HUES64 (cell line): Measurements from ENCODE around the gene ACSM3.
A peak's percentile ranks its signal among the peaks of the same experiment; 100 is the strongest.

ENCODE experiments used
- H3K27ac ChIP-seq: 2 replicates; pipeline ENCODE4 v1.7.0; 2013; ENCODE audit warnings: low read depth, low read length, inconsistent platforms
- H3K27me3 ChIP-seq: 2 replicates; pipeline ENCODE4 v1.6.1; 2013; ENCODE audit warnings: mild to moderate bottlenecking, low read length; ENCODE audit not compliant: insufficient read depth
- H3K36me3 ChIP-seq: 2 replicates; pipeline ENCODE4 v1.6.1; 2013; ENCODE audit warnings: mild to moderate bottlenecking, low read length; ENCODE audit not compliant: insufficient read depth
- H3K4me1 ChIP-seq: 2 replicates; pipeline ENCODE4 v1.6.1; 2013; ENCODE audit warnings: mild to moderate bottlenecking, low read length, moderate library complexity; ENCODE audit not compliant: insufficient read depth
- H3K4me3 ChIP-seq: 2 replicates; pipeline ENCODE4 v1.5.1; 2013; ENCODE audit warnings: mild to moderate bottlenecking, low read length, moderate library complexity
- H3K9ac ChIP-seq: 2 replicates; pipeline ENCODE4 v1.6.1; 2013; ENCODE audit warnings: mild to moderate bottlenecking, low read depth, low read length
- H3K9me3 ChIP-seq: 2 replicates; pipeline ENCODE4 v1.6.1; 2013; ENCODE audit warnings: low read depth, low read length; ENCODE audit not compliant: insufficient read depth
- WGBS: fragments of 150-250, 120-280 bp; methylation state at CpG from one replicate; pipeline ENCODE4 v1.1.7; 2013; ENCODE audit warnings: missing lambda C conversion rate; 5-methylcytosine and 5-hydroxymethylcytosine counted together

The ACSM3 gene

GRCh38 chr16:20740901-20741521 is 22.8 kb upstream of the ACSM3 start:
- WGBS = 1% methylated on average over 36 of the region's 36 CpGs

GRCh38 chr16:20741554-20742285 is 22.1 kb upstream of the ACSM3 start, which contains the start of gene THUMPD1:
THUMPD1 (minus strand) TSS chr16:20741818; CDS start chr16:20741739, 79 bp downstream.
- Histone ChIP-seq H3K4me1 (peaks cover 8% of the 10 kb centered on the region; the same call in 1 of the 2 replicates), H3K9ac (peak within 1 kb of the TSS; percentile 96), H3K27ac (peak within 1 kb of the TSS; percentile 95), H3K27me3 (no peaks in the 10 kb centered on the region), H3K36me3 (peaks cover 27% of the 10 kb centered on the region), H3K4me3 (peak within 1 kb of the TSS; percentile 100), H3K9me3 (no peaks in the 10 kb centered on the region)
- 5% methylated on average over 42 of the region's 42 CpGs for WGBS

More at GRCh38 chr16:20740901-20741521, 22.8 kb upstream of the ACSM3 start:
- Histone ChIP-seq H3K27ac (peak overlapping the region; percentile 95; the same call in 1 of the 2 replicates), H3K9ac (peak overlapping the region; percentile 96), H3K27me3 (no peaks in the 10 kb centered on the region), H3K4me3 (peak overlapping the region; percentile 100), H3K36me3 (peaks cover 34% of the 10 kb centered on the region), H3K9me3 (no peaks in the 10 kb centered on the region), H3K4me1 (peaks cover 8% of the 10 kb centered on the region; the same call in 1 of the 2 replicates)

GRCh38 chr16:20743591-20743990 is 20.2 kb upstream of the ACSM3 start:
- H3K36me3 ChIP-seq = peaks cover 8% of the 10 kb centered on the region
- H3K9me3 ChIP-seq = peaks cover 13% of the 10 kb centered on the region; the same call in 1 of the 2 replicates
- H3K27me3 ChIP-seq = no peaks in the 10 kb centered on the region
- no peak overlapping the region for H3K27ac ChIP-seq
- H3K4me1 ChIP-seq = peaks cover 8% of the 10 kb centered on the region; the same call in 1 of the 2 replicates
- H3K4me3 ChIP-seq = no peak overlapping the region
- H3K9ac ChIP-seq = no peak overlapping the region

GRCh38 chr16:20744922-20745440 is 18.8 kb upstream of the ACSM3 start:
- H3K27me3 ChIP-seq = no peaks in the 10 kb centered on the region
- H3K4me3 ChIP-seq = no peak overlapping the region
- peaks cover 8% of the 10 kb centered on the region; the same call in 1 of the 2 replicates for H3K4me1 ChIP-seq
- H3K27ac ChIP-seq = no peak overlapping the region
- peaks cover 13% of the 10 kb centered on the region; the same call in 1 of the 2 replicates for H3K9me3 ChIP-seq
- no peak overlapping the region for H3K9ac ChIP-seq
- 89% methylated on average over 7 of the region's 7 CpGs for WGBS
- H3K36me3 ChIP-seq = 0 out of 2 replicates have a peak, but pooled peaks cover under 1% of the 10 kb centered on the region

GRCh38 chr16:20746461-20746860 is 17.4 kb upstream of the ACSM3 start:
- 96% methylated on average over 3 of the region's 3 CpGs for WGBS
- H3K9ac ChIP-seq = no peak overlapping the region
- no peak overlapping the region for H3K4me3 ChIP-seq
- no peaks in the 10 kb centered on the region for H3K36me3 ChIP-seq
- H3K9me3 ChIP-seq = peaks cover 13% of the 10 kb centered on the region; the same call in 1 of the 2 replicates
- no peaks in the 10 kb centered on the region for H3K27me3 ChIP-seq
- 0 out of 2 replicates have a peak, but pooled peaks cover 3% of the 10 kb centered on the region for H3K4me1 ChIP-seq
- H3K27ac ChIP-seq = no peak overlapping the region

GRCh38 chr16:20747030-20747816 is 16.6 kb upstream of the ACSM3 start:
- H3K27ac ChIP-seq = no peak overlapping the region
- no peak overlapping the region for H3K4me3 ChIP-seq
- WGBS = 88% methylated on average over 4 of the region's 4 CpGs
- no peaks in the 10 kb centered on the region for H3K36me3 ChIP-seq
- H3K27me3 ChIP-seq = no peaks in the 10 kb centered on the region
- H3K9me3 ChIP-seq = peaks cover 13% of the 10 kb centered on the region; the same call in 1 of the 2 replicates
- no peaks in the 10 kb centered on the region for H3K4me1 ChIP-seq
- H3K9ac ChIP-seq = no peak overlapping the region

GRCh38 chr16:20749474-20749873 is 14.3 kb upstream of the ACSM3 start:
- 100% methylated on average over 1 of the region's 1 CpG for WGBS
- Histone ChIP-seq H3K27ac (no peak overlapping the region), H3K4me3 (no peak overlapping the region)

GRCh38 chr16:20750558-20750957 is 13.3 kb upstream of the ACSM3 start:
- H3K9ac ChIP-seq = no peak overlapping the region
- H3K4me1 ChIP-seq = no peaks in the 10 kb centered on the region
- H3K27me3 ChIP-seq = 0 out of 2 replicates have a peak, but pooled peaks cover 2% of the 10 kb centered on the region
- no peaks in the 10 kb centered on the region for H3K36me3 ChIP-seq
- WGBS = 82% methylated on average over 1 of the region's 1 CpG
- peaks cover 13% of the 10 kb centered on the region; the same call in 1 of the 2 replicates for H3K9me3 ChIP-seq
- H3K4me3 ChIP-seq = no peak overlapping the region
- no peak overlapping the region for H3K27ac ChIP-seq

More at GRCh38 chr16:20749474-20749873, 14.3 kb upstream of the ACSM3 start:
- Histone ChIP-seq H3K36me3 (no peaks in the 10 kb centered on the region), H3K4me1 (no peaks in the 10 kb centered on the region), H3K9ac (no peak overlapping the region), H3K9me3 (peaks cover 13% of the 10 kb centered on the region; the same call in 1 of the 2 replicates), H3K27me3 (0 out of 2 replicates have a peak, but pooled peaks cover 2% of the 10 kb centered on the region)

GRCh38 chr16:20753727-20754126 is 10.1 kb upstream of the ACSM3 start:
- Histone ChIP-seq H3K36me3 (no peaks in the 10 kb centered on the region), H3K4me3 (no peak overlapping the region), H3K27ac (no peak overlapping the region), H3K4me1 (no peaks in the 10 kb centered on the region), H3K9me3 (no peaks in the 10 kb centered on the region), H3K9ac (no peak overlapping the region), H3K27me3 (0 out of 2 replicates have a peak, but pooled peaks cover 2% of the 10 kb centered on the region)
- 75% methylated on average over 1 of the region's 1 CpG for WGBS

- no peak overlapping the region for H3K27ac ChIP-seq
- no CpG with 5 or more reads among the region's 1 CpG for WGBS
- no peak overlapping the region for H3K4me3 ChIP-seq
- H3K9ac ChIP-seq = no peak overlapping the region
- H3K27me3 ChIP-seq = 0 out of 2 replicates have a peak, but pooled peaks cover 2% of the 10 kb centered on the region
- H3K9me3 ChIP-seq = no peaks in the 10 kb centered on the region
- no peaks in the 10 kb centered on the region for H3K4me1 ChIP-seq
- no peaks in the 10 kb centered on the region for H3K36me3 ChIP-seq
Measured at GRCh38 chr16:20755238-20755637, 8.6 kb upstream of the ACSM3 start.
